Kidney tubule cell (primary cell): ENCODE data around the gene ADCY2.

Experiments used
- DNase-seq: peaks from one replicate; pipeline ENCODE4 v3.0.0-alpha.2; 2018; ENCODE audit warnings: low spot score

Gene ADCY2

GRCh38 chr5:7437836-7438235, 41.9 kb downstream of the ADCY2 start:
- DNase-seq: no peak

- no peak for DNase-seq
These were observed 49.1 kb downstream of the ADCY2 start for GRCh38 chr5:7445068-7445467.

GRCh38 chr5:7445831-7446230, 49.9 kb downstream of the ADCY2 start:
- no peak for DNase-seq

- DNase-seq: no peak
These were observed 51.0 kb downstream of the ADCY2 start for GRCh38 chr5:7446913-7447312.

GRCh38 chr5:7453947-7454346, 58.0 kb downstream of the ADCY2 start:
- DNase-seq: no peak

- no peak for DNase-seq
These were observed 60.3 kb downstream of the ADCY2 start for GRCh38 chr5:7456206-7456605.

GRCh38 chr5:7461371-7461770, 65.4 kb downstream of the ADCY2 start:
- DNase-seq: no peak

GRCh38 chr5:7462758-7463157, 66.8 kb downstream of the ADCY2 start:
- no peak for DNase-seq

- no peak for DNase-seq
These were observed 68.2 kb downstream of the ADCY2 start for GRCh38 chr5:7464182-7464581.

- DNase-seq: no peak
These were observed 71.2 kb downstream of the ADCY2 start for GRCh38 chr5:7467179-7467578.

GRCh38 chr5:7468742-7469141, 72.8 kb downstream of the ADCY2 start:
- no peak for DNase-seq

- DNase-seq: no peak
These were observed 75.8 kb downstream of the ADCY2 start for GRCh38 chr5:7471710-7472109.

- DNase-seq: no peak
These were observed 77.2 kb downstream of the ADCY2 start for GRCh38 chr5:7473115-7473514.

- no peak for DNase-seq
These were observed 77.8 kb downstream of the ADCY2 start for GRCh38 chr5:7473668-7474215.

GRCh38 chr5:7474821-7475403, 79.0 kb downstream of the ADCY2 start:
- DNase-seq: no peak

- DNase-seq: no peak
These were observed 82.5 kb downstream of the ADCY2 start for GRCh38 chr5:7478459-7478858.

- no peak for DNase-seq
These were observed 92.8 kb downstream of the ADCY2 start for GRCh38 chr5:7488734-7489133.

- no peak for DNase-seq
These were observed 96.4 kb downstream of the ADCY2 start for GRCh38 chr5:7492371-7492770.

GRCh38 chr5:7493081-7493480, 97.1 kb downstream of the ADCY2 start:
- DNase-seq: no peak

GRCh38 chr5:7493622-7494021, 97.7 kb downstream of the ADCY2 start:
- DNase-seq: no peak

GRCh38 chr5:7494481-7495130, 98.7 kb downstream of the ADCY2 start:
- no peak for DNase-seq

- DNase-seq: no peak
These were observed 99.2 kb downstream of the ADCY2 start for GRCh38 chr5:7495131-7495517.

- no peak for DNase-seq
These were observed 104.3 kb downstream of the ADCY2 start for GRCh38 chr5:7500256-7500655.

- DNase-seq: no peak
These were observed 105.1 kb downstream of the ADCY2 start for GRCh38 chr5:7501061-7501460.
